ENCODE data around the gene B3GALT5. TPM values are rescaled to one million over a fixed set of nuclear protein-coding genes. Genes with fewer than 3 reads are reported as not detected.

B3GALT5 gene, protein sequence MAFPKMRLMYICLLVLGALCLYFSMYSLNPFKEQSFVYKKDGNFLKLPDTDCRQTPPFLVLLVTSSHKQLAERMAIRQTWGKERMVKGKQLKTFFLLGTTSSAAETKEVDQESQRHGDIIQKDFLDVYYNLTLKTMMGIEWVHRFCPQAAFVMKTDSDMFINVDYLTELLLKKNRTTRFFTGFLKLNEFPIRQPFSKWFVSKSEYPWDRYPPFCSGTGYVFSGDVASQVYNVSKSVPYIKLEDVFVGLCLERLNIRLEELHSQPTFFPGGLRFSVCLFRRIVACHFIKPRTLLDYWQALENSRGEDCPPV
- 2.0 TPM for polyA plus RNA-seq (2013, experiment 1 of 2)
- polyA plus RNA-seq (2013, experiment 2 of 2), result 1.6 TPM

DNA sequence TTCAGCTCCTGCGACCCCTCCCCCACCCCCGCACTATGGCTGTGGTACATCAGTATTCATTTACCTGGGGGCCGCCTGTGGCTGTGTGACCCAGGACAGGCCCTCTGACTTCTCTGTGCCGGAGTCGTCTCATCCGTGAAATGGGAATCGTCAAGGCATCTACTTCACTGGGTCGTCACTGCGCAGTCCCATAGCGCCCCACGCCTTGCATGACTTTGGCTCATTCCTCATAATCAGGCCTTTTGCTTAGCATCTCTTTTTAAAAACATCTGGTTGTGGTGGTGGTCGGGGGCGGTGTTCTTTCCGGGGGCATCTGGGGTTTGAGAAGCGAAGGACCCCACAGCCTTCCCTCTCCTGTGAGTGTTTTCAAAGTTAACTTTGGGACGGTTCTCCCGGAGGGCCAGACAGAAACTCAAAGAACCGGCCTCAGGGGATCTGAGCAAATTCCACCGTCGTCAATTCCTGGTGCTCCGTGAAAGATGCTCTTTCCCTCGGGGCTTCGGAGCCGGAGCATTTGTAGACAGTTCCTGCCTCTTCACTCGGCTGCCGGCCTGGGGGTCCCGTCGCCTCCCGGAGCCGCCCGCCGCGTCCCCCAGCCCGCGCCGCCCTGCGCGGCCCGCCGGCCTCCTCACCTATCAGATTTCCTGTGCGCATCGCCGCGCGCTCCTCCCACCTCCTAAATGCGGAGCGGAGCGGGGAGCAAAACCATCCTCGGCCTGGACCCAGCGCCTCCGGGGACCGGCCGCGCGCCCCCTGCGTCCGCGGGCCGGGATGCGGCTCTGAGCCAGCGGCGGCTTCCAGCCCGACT is at the start of gene B3GALT5:
TSS of gene B3GALT5 (plus strand) at position 708 of the 808 bp plus-strand sequence. CDS start 47,620 bp downstream, outside the sequence.
- Histone ChIP-seq H3K4me3 (ENCODE audit: extremely low read depth, insufficient read depth, low read length, poor library complexity, severe bottlenecking) (peak within 1 kb of the TSS; percentile 53), H3K27ac (ENCODE audit: low read depth, low read length, severe bottlenecking) (no peak within 1 kb of the TSS), H3K4me1 (ENCODE audit: control insufficient read depth, insufficient read depth, low read length, poor library complexity, severe bottlenecking) (peaks cover 19% of the 10 kb centered on the region), H3K36me3 (ENCODE audit: control insufficient read depth, insufficient read depth, low read length) (peaks cover 19% of the 10 kb centered on the region), H3K9me3 (ENCODE audit: control insufficient read depth, low read length) (no peaks in the 10 kb centered on the region)
- 5% methylated on average over 39 to 51 of the region's 63 CpGs for WGBS, 2 experiments (ENCODE audit: insufficient coverage in 2 of 2)

DNA sequence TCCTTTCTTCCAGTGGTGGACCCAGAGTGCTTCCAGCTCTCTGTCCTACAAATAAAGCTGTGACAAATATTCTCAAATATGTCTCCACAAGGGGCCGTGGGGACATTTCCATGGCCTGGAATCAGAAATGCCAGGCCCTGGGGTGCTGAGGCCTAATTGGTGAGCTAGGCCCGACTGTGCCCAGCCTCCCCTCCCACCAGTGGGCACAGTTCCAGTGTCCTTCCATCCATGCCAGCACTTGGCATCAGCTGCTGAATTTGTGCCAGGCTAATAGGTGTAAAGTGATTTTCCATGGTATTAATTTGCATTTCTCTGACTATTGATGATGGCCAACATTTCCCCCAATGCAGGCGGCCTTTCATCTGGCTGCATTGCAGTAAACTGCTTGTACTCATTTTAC is 48.5 kb upstream of the B3GALT5 start:
- H3K9me3 ChIP-seq (ENCODE audit: control insufficient read depth, low read length), result no peaks in the 10 kb centered on the region
- WGBS, 2 experiments (ENCODE audit: insufficient coverage in 2 of 2), result 77 to 83% methylated on average over 2 of the region's 3 CpGs
- no peaks in the 10 kb centered on the region for H3K4me1 ChIP-seq (ENCODE audit: control insufficient read depth, insufficient read depth, low read length, poor library complexity, severe bottlenecking)
- no peak overlapping the region for H3K4me3 ChIP-seq (ENCODE audit: extremely low read depth, insufficient read depth, low read length, poor library complexity, severe bottlenecking)
- no peaks in the 10 kb centered on the region for H3K36me3 ChIP-seq (ENCODE audit: control insufficient read depth, insufficient read depth, low read length)
- H3K27ac ChIP-seq (ENCODE audit: low read depth, low read length, severe bottlenecking), result no peak overlapping the region

DNA sequence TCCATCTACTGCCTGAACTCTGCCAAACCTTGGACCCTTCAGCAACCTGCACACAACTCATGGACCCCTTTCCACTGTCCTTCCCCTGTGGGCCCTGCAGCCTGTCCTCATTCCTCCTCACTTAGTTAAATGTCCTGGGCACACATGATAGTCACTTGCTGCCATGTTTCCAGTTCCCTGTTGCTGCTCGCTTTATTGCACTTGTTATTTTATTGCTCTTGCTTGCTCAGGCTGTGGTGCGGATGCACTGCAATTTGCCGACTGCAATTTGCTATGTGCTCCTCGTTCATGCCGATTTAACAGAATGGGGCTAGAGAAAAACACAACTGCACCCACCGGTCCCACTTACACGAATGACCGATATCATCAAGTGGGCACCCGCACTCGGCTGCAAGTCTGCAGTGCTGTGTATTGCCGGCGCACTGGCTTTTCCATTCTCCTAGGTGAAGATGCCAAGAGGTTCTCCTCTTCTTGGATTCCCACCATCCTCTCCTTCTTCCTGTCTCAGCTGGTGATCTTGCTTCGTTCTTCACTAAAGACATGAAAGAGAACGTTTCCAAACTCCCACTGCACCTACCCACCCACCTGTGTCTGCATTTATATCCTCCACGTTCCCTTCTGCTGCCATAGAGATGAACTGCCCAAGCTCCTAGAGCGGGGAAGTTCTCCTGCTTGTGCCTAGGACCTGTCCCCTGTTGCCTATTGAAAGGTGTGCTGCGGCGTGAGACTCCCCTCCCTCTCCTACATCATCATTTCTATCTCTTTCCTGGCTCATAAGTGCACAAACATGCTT is 45.4 kb upstream of the B3GALT5 start:
- no peaks in the 10 kb centered on the region for H3K4me1 ChIP-seq (ENCODE audit: control insufficient read depth, insufficient read depth, low read length, poor library complexity, severe bottlenecking)
- 89 to 92% methylated on average over 16 to 18 of the region's 18 CpGs for WGBS, 2 experiments (ENCODE audit: insufficient coverage in 2 of 2)
- no peak overlapping the region for H3K27ac ChIP-seq (ENCODE audit: low read depth, low read length, severe bottlenecking)
- H3K4me3 ChIP-seq (ENCODE audit: extremely low read depth, insufficient read depth, low read length, poor library complexity, severe bottlenecking), result no peak overlapping the region
- no peaks in the 10 kb centered on the region for H3K36me3 ChIP-seq (ENCODE audit: control insufficient read depth, insufficient read depth, low read length)
- H3K9me3 ChIP-seq (ENCODE audit: control insufficient read depth, low read length), result no peaks in the 10 kb centered on the region

DNA sequence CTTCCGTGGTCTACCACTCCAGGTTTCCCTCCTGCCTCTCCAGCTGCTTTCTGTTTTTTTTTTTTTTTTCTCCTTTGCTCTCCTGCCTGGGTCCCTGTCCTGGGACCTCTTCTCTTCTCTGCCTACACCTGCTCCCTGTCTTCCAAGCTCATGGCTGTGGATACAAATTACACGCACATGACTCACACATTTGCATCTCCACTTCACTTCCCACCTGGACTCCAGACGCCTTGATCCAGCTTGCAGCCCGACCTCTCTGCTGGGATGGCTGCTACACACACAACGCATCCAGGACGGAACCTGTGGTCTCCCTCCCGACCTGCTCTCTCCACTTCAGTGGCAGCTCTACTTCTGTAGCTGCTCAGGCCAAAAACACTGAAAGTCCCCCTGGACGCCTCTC is 44.4 kb upstream of the B3GALT5 start:
- WGBS, 2 experiments (ENCODE audit: insufficient coverage in 2 of 2), result 64 to 72% methylated on average over 8 of the region's 8 CpGs
- H3K27ac ChIP-seq (ENCODE audit: low read depth, low read length, severe bottlenecking), result no peak overlapping the region
- H3K4me3 ChIP-seq (ENCODE audit: extremely low read depth, insufficient read depth, low read length, poor library complexity, severe bottlenecking), result no peak overlapping the region
- H3K9me3 ChIP-seq (ENCODE audit: control insufficient read depth, low read length), result no peaks in the 10 kb centered on the region
- no peaks in the 10 kb centered on the region for H3K4me1 ChIP-seq (ENCODE audit: control insufficient read depth, insufficient read depth, low read length, poor library complexity, severe bottlenecking)
- no peaks in the 10 kb centered on the region for H3K36me3 ChIP-seq (ENCODE audit: control insufficient read depth, insufficient read depth, low read length)

DNA sequence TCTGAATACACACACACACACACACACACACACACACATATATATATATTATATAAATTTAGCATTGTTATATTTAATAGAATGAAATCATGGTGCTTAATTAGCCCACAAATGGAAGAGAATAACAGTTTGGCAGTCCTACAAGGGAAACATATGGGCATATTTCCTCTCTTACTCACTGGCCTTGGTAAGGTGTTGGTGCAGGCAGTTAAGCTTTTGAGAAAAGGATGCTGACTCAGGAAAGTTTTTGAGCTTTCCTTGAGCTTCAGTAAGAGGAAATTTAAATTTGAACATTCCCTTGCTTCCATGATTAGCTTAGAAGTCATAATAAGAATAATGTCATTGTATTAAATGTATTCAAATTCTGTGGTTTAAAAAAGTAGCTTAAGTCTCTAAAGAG is 37.0 kb upstream of the B3GALT5 start:
- H3K4me3 ChIP-seq (ENCODE audit: extremely low read depth, insufficient read depth, low read length, poor library complexity, severe bottlenecking), result no peak overlapping the region
- no peaks in the 10 kb centered on the region for H3K9me3 ChIP-seq (ENCODE audit: control insufficient read depth, low read length)
- no peak overlapping the region for H3K27ac ChIP-seq (ENCODE audit: low read depth, low read length, severe bottlenecking)
- H3K4me1 ChIP-seq (ENCODE audit: control insufficient read depth, insufficient read depth, low read length, poor library complexity, severe bottlenecking), result peaks cover 7% of the 10 kb centered on the region
- no peaks in the 10 kb centered on the region for H3K36me3 ChIP-seq (ENCODE audit: control insufficient read depth, insufficient read depth, low read length)

DNA sequence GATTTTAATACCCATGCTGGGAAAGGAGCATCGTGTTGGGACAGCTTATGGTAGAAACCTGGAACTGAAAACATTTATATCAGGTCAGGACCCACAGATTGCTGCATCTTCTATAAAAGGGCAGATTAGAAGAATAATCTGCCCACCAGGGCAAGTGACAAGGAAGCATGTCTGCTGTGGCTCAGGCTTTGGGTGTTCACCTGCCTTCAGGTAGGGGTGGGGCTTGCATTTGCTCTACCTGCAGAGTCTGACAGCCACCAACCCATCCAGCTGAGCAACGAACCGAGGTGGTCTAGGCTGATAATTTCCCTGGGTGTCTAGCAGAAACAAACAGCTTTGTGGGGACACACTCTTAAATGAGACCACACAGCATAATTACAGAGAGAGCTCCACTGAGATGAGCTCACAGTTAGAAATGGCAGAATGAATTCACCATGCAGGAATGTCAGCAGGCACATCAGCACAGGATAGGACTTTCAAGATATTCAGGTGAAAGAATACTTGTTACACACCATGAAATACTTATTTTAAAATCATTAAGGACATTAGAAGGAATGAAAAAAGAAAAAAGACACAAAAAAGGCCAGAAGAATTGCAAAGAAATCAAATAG is 36.1 kb upstream of the B3GALT5 start:
- peak overlapping the region; percentile 8 for H3K27ac ChIP-seq (ENCODE audit: low read depth, low read length, severe bottlenecking)
- no peaks in the 10 kb centered on the region for H3K36me3 ChIP-seq (ENCODE audit: control insufficient read depth, insufficient read depth, low read length)
- 40% methylated on average over 2 of the region's 3 CpGs; no CpG with 5 or more reads in 1 of the 2 experiments for WGBS, 2 experiments (ENCODE audit: insufficient coverage in 2 of 2)
- no peak overlapping the region for H3K4me3 ChIP-seq (ENCODE audit: extremely low read depth, insufficient read depth, low read length, poor library complexity, severe bottlenecking)
- no peaks in the 10 kb centered on the region for H3K9me3 ChIP-seq (ENCODE audit: control insufficient read depth, low read length)
- peaks cover 7% of the 10 kb centered on the region for H3K4me1 ChIP-seq (ENCODE audit: control insufficient read depth, insufficient read depth, low read length, poor library complexity, severe bottlenecking)

DNA sequence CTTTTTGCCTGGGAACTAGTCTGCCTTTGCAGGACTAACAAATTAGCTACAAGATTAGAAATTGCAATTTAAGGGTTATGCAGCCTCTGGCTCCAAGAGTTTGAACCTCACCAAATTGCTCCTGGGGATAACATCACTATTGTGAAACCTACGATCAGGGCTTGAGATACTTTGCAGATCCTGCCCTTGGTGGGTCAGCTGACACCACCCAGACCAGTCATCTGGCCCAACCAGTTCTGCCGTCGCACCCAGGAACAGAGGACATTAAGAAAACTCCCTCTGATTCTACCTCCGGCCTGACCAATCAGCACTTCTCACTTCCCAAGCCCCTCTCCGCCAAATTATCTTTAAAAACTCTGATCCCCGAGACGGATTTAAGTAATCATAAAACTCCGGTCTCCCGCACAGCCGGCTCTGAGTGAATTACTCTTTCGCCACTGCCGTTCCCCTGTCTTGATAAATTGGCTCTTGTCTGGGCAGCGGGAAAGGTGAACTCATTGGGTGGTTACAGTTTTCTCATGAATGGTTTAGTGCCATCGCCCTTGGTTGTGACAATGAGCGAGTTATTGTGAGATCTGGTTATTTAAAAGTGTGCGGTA is 32.9 kb upstream of the B3GALT5 start:
- Histone ChIP-seq H3K4me3 (ENCODE audit: extremely low read depth, insufficient read depth, low read length, poor library complexity, severe bottlenecking) (no peak overlapping the region), H3K9me3 (ENCODE audit: control insufficient read depth, low read length) (no peaks in the 10 kb centered on the region)
- 90 to 96% methylated on average over 12 to 14 of the region's 16 CpGs for WGBS, 2 experiments (ENCODE audit: insufficient coverage in 2 of 2)

DNA sequence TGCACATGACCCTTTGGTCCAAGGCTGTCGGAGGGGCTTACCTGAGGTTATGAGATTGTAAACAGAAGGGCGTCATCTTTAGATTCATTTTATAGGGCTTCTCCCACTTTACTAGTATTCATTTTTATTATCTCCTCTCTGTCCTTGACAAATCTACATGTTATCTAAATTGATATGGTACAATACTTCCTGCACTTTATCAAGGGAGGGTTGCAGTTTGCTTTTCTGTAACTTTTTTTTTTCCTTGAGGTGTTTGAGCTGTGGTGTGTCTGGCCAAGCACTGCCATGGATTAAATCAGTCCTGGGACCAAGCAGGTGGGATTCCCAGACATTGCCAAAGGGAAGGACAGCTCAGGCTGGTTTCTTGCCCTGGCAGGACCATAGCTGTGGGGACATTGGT is 32.0 kb upstream of the B3GALT5 start:
- H3K4me3 ChIP-seq (ENCODE audit: extremely low read depth, insufficient read depth, low read length, poor library complexity, severe bottlenecking), result no peak overlapping the region
- WGBS, 2 experiments (ENCODE audit: insufficient coverage in 2 of 2), result no CpG with 5 or more reads among the region's 2 CpGs
- H3K27ac ChIP-seq (ENCODE audit: low read depth, low read length, severe bottlenecking), result no peak overlapping the region

More for the DNA sequence above, 32.9 kb upstream of the B3GALT5 start:
- H3K36me3 ChIP-seq (ENCODE audit: control insufficient read depth, insufficient read depth, low read length), result no peaks in the 10 kb centered on the region
- peaks cover 7% of the 10 kb centered on the region for H3K4me1 ChIP-seq (ENCODE audit: control insufficient read depth, insufficient read depth, low read length, poor library complexity, severe bottlenecking)
- H3K27ac ChIP-seq (ENCODE audit: low read depth, low read length, severe bottlenecking), result no peak overlapping the region

DNA sequence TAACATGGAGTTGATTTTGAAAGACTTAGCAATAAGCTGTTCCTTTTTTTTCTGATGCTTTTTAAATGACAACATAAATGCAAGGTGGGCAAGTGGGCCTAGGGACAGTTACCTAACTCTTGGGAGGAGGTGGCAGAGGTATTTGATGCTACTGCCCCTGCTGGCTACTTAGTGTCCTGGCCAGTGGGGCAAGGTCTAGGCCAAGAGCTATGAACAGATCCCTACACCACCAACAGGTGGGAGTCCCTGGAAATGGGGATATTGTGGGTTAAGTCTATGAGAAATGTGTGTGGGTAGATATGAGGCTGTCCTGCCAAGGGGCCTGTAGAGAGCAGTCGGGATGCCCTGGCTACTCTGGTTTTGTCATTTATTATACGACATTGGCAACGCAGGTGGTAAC is 31.3 kb upstream of the B3GALT5 start:
- H3K27ac ChIP-seq (ENCODE audit: low read depth, low read length, severe bottlenecking), result no peak overlapping the region
- no peaks in the 10 kb centered on the region for H3K36me3 ChIP-seq (ENCODE audit: control insufficient read depth, insufficient read depth, low read length)
- WGBS, 2 experiments (ENCODE audit: insufficient coverage in 2 of 2), result 96 to 100% methylated on average over 2 to 3 of the region's 3 CpGs
- H3K4me1 ChIP-seq (ENCODE audit: control insufficient read depth, insufficient read depth, low read length, poor library complexity, severe bottlenecking), result peaks cover 4% of the 10 kb centered on the region
- H3K4me3 ChIP-seq (ENCODE audit: extremely low read depth, insufficient read depth, low read length, poor library complexity, severe bottlenecking), result no peak overlapping the region
- no peaks in the 10 kb centered on the region for H3K9me3 ChIP-seq (ENCODE audit: control insufficient read depth, low read length)

More for the DNA sequence above, 32.0 kb upstream of the B3GALT5 start:
- Histone ChIP-seq H3K4me1 (ENCODE audit: control insufficient read depth, insufficient read depth, low read length, poor library complexity, severe bottlenecking) (peaks cover 7% of the 10 kb centered on the region), H3K9me3 (ENCODE audit: control insufficient read depth, low read length) (no peaks in the 10 kb centered on the region), H3K36me3 (ENCODE audit: control insufficient read depth, insufficient read depth, low read length) (no peaks in the 10 kb centered on the region)

DNA sequence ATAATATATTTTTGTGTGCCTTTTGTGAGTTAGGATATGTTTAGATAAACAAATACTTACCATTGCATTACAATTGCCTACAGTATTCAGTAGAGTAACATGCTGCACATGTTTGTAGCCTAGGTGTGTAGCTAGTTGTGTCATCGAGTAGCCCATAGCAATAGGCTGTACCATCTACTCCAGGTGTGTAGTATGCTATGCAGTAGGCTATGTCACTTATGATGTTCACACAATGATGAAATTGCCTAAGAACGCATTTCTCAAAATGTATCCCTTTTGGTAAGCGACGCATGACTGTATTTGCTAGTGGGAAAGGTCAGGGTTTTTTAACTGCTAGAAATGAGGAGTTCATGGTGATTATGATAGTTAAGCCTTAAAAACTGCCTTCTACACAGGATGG is 30.0 kb upstream of the B3GALT5 start:
- Histone ChIP-seq H3K4me1 (ENCODE audit: control insufficient read depth, insufficient read depth, low read length, poor library complexity, severe bottlenecking) (no peaks in the 10 kb centered on the region), H3K36me3 (ENCODE audit: control insufficient read depth, insufficient read depth, low read length) (no peaks in the 10 kb centered on the region), H3K27ac (ENCODE audit: low read depth, low read length, severe bottlenecking) (no peak overlapping the region), H3K9me3 (ENCODE audit: control insufficient read depth, low read length) (no peaks in the 10 kb centered on the region), H3K4me3 (ENCODE audit: extremely low read depth, insufficient read depth, low read length, poor library complexity, severe bottlenecking) (no peak overlapping the region)
- WGBS, 2 experiments (ENCODE audit: insufficient coverage in 2 of 2), result 100% methylated on average over 4 of the region's 4 CpGs; no CpG with 5 or more reads in 1 of the 2 experiments
